Measurements from ENCODE around the gene PARD3.
A peak's percentile ranks its signal among the peaks of the same experiment; 100 is the strongest.
"Not testable (repeated sequence)": the region's sequence is repeated elsewhere in the genome, so short reads cannot be mapped to it uniquely, and the experiment has no call there.

Gene PARD3

DNA sequence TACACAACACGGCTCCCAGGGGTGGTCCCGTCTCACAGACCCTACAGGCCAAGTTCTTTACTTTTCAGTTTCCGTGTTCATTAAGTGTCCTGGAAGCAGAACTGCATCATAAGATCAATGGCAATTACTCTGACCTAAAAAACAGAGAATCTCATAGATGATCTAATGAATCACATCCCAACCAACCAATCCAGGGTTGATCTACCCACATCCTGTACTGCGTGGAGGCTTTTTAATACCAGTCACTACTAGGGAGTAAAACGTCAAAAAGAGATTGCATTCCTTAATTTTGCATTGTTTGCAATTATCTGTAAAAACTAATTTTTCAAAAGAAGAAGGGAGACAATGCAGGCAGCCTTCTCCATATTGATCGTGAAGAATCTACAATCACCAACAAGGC, 72.6 kb downstream of the PARD3 start:
- DNase-seq (ENCODE audit: low spot score): no peak

GRCh38 chr10:34741087-34741486, 74.0 kb downstream of the PARD3 start:
- not testable (repeated sequence) for DNase-seq (ENCODE audit: low spot score)

- no peak for DNase-seq (ENCODE audit: low spot score)
These were observed 74.8 kb downstream of the PARD3 start for GRCh38 chr10:34740321-34740720.

GRCh38 chr10:34739915-34740314, 75.2 kb downstream of the PARD3 start:
- peak; percentile 17 for DNase-seq (ENCODE audit: low spot score)

GRCh38 chr10:34737772-34738169, 77.3 kb downstream of the PARD3 start:
- DNase-seq (ENCODE audit: low spot score): no peak

GRCh38 chr10:34736976-34737771, 77.9 kb downstream of the PARD3 start:
- DNase-seq (ENCODE audit: low spot score): no peak

DNA sequence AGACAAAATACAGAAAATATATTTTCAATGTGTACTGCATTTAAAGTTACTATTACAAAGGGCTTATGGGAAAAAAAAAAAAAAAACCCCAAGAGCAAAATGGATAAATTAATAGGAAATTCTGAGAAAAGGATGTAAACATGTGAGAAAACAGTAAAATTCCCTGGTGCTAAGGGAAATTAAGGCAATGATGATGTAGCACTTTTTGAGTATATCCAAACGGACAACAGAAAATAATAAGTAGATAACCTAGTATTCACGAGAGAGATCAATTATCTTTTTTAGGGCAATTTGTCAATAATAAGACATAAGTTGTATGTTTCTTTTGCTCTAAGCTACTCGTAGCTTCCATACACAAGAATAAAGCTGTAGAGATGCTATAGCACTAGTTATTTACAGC, 80.2 kb downstream of the PARD3 start:
- DNase-seq (ENCODE audit: low spot score): no peak

DNA sequence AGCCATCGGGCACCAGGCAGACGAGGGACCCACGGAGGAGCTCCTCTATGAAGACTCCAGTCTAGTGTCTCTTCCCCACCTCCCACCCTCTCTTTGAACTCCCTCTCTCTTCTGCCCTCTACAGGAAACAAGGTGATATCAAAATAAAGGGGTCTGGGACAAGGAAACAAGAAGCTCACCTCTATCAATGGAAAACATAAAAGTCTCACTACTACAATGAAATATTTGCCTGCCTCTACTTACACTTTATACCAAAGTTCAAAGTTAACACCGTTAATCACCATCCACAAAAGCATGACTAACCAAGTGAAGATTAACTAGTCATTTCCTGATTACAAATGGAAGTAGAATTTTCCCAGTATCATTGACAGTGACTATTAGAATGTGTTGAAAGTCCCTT, 82.2 kb downstream of the PARD3 start:
- DNase-seq (ENCODE audit: low spot score): no peak

DNA sequence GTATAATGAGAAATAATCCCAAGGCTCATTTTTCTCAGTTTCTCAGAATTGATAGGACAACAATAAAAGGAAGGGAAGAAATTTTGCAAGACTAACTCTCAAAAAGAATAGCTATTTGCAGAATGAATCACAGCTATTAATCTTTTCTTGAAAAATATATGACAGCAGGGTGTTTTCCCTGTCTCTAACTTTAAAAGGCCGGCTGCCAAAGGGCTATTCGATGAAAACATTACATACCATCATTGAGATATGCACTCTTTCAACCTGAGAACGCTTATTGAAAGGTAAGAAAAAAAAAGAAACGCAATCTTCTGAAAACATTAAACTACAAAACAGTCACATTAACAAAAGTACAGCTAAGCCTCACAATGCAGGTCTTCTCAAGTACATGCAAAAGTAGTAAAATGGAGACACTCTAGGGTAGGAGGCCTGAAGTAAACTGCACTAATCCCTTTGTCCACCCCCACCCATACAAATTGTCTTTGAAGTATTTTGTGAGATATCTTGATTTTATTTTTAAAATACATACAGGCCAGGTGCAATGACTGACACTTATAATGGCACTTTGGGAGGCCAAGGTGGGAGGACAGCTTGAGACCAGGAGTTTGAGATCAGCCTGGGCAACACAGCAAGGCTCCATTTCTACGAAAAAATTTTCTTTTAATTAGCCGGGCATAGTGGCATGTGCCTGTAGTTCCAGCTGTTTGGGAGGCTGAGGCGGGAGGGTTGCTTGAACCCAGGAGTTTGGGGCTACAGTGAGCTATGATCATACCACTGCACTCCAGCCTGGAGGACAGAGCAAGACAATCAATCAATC, 83.0 kb downstream of the PARD3 start:
- no peak for DNase-seq (ENCODE audit: low spot score)

- DNase-seq (ENCODE audit: low spot score): no peak
These were observed 83.9 kb downstream of the PARD3 start for GRCh38 chr10:34731213-34731612.

DNA sequence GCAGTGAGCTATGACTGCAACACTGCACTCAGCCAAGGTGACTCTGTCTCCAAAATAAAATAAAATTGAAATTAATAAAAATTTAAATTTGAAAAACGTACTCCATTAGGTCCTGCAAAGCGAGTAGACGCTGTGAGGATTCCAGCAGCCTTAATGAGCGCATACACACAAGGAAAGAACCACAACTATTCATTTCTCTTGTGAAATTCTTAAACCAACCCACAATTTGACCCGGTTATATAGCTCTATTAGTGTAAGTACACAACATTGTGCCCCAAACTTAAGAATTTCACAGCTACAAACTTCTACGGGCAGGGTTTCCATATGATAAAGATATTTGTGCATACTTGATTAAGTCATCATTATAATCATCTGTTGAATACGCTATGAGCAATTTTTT, 84.4 kb downstream of the PARD3 start:
- no peak for DNase-seq (ENCODE audit: low spot score)

- no peak for DNase-seq (ENCODE audit: low spot score)
These were observed 85.5 kb downstream of the PARD3 start for GRCh38 chr10:34729619-34730018.

- DNase-seq (ENCODE audit: low spot score): no peak
These were observed 86.7 kb downstream of the PARD3 start for GRCh38 chr10:34728361-34728760.

GRCh38 chr10:34727595-34728033, 87.5 kb downstream of the PARD3 start:
- DNase-seq (ENCODE audit: low spot score): no peak

DNA sequence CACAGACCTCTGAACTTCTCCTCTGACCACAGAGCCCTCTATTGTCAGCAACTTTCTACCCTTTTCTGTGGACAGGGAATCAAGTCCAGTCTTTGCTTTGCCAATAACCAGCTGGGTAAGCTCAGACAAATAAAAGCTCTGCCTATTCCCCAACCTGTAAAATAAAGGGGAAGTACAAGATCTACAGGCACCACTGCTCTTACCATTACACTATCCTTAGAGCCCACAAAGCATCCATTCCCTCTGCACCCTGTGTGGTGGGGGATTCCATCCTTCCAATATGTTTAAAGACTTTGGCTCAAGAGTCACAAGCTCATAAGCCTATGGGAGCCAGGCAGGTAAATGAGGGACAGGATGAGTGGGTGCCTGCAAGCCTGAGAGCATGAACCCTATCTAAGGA, 88.2 kb downstream of the PARD3 start:
- no peak for DNase-seq (ENCODE audit: low spot score)

- DNase-seq (ENCODE audit: low spot score): peak; percentile 65
These were observed 91.3 kb downstream of the PARD3 start for GRCh38 chr10:34723750-34724149.

DNA sequence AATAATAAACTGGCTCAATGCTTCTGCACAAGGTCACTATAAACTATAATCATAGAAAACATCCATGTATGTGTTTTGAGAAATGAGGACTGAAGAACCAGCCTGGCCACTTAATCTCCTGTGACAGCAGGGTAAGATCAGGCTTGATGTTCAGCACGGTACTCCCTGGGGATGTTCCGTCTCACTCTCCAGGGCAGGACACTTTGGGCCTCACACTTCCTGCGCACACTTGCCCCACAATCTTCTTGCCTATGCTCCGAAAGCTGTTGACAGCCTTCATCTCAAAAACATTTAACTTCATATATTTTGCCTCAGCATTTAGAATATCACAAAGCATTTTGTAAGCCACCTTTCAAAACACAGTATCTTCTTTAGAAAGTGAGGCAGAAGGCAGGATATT, 92.7 kb downstream of the PARD3 start:
- DNase-seq (ENCODE audit: low spot score): no peak

DNA sequence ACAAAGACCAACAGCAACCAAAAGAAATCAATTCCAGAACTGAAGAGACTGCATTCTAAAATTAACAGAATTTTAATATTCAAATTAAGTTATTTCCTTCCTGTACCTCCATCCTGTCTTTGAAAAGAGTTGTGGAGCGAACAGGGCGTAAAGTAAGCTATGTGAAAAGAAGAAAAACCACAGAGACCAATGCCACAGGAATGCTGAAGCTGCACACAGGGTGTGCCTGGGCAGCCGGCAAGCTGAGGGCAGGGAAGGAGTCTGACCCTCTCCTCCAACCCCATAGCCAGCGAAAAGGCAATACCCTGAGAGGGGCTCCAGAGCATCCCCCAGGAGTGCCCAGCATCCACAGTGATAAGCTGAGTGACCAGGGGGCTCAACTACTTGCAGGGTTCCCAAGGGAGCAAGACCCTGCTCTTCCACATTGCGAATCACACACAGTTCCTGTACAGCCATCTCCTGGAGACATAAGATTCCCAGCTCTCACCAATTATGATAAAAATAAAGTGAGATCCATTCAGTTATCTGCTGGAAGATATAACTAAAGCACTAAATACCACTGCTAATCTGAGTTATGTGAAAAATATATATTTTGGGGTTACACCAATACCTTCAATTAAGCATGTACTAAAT, 93.8 kb downstream of the PARD3 start:
- no peak for DNase-seq (ENCODE audit: low spot score)

- no peak for DNase-seq (ENCODE audit: low spot score)
These were observed 95.3 kb downstream of the PARD3 start for GRCh38 chr10:34719746-34720145.

DNA sequence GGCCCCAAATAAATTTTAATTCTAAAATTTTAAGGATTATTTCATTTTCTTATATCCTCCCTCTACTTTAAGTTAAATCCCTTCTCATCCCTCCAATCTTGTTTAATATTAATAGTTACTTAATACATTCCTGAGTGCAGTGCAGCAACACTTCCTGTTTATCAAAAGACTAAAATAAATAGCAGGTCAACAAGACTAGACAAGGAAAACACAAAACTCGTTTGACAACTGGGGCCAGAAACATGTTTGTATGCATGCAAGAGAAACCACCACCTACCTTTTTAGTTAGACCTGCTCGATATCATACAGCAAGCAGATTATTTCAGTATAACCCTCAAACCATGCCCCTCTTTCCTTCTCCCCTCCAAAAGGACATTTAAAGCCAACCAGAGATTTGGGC, 95.8 kb downstream of the PARD3 start:
- DNase-seq (ENCODE audit: low spot score): no peak

DNA sequence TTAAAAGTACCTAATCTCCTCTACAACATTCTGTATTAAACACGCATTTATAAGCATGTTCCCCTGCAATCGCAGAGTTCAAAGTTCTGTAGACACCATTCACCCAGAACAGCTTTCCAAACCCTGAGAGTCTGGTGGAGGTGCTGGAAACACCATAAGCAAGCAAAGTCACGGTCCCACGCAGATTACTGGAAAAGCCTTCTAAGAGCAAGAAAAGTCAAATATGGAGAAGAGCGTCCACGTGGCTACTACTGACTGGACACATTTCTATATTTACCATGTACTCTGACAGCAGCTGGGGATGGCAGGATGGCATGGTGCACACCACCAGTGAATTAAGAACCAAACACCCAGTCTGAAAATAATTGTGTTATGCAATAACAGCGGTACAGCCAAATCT, 97.7 kb downstream of the PARD3 start:
- no peak for DNase-seq (ENCODE audit: low spot score)

DNA sequence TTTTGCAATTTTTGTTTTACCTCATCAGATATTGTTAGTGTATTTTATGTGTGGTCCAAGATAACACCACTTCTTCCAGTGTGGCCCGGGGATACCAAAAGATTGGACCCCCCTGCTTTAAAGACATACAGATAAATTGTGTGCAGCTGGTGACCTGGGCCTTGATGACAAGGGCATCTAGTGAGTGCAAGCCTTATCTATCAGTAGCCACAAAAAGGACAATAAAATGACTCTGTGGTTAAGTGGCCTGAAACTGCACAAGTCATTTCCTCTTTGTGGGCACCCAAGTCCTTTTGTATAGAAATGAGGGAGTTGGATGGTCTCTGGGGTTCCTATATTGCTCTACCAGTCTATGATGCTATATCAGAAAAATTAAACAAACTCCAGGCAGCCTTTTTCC, 98.1 kb downstream of the PARD3 start:
- DNase-seq (ENCODE audit: low spot score): no peak

GRCh38 chr10:34716234-34716633, 98.9 kb downstream of the PARD3 start:
- DNase-seq (ENCODE audit: low spot score): no peak

Measured in pons (tissue), 1 donor.